Body of pancreas (tissue), 4 donors: ENCODE data around the gene RAPGEF4. TPM values are rescaled to one million over a fixed set of nuclear protein-coding genes. Genes with fewer than 3 reads are reported as not detected.

Experiments
- ATAC-seq: fragments of 150-250 bp; one replicate; pipeline ENCODE4 v1.9.1; 2016
- DNase-seq, 4 donors: peaks; one replicate each; pipeline ENCODE4 v3.0.0-alpha.2; 2019
- H3K27ac ChIP-seq, 4 donors: fragments of 200-600 bp; sonication (generic); 1 replicate in 3 of 4; 2 replicates in 1 of 4; pipeline versions ENCODE4 v1.5.1 to v1.6.1; 2016 to 2019; ENCODE audit warnings: mild to moderate bottlenecking in 1 of 4, mixed read lengths in 1 of 4, moderate library complexity in 1 of 4
- H3K27me3 ChIP-seq, 2 donors: fragments of 200-600 bp; sonication (generic); one replicate each; pipeline ENCODE4 v1.6.0; 2016; ENCODE audit warnings: mild to moderate bottlenecking in 1 of 2
- H3K36me3 ChIP-seq, 2 donors: fragments of 200-600 bp; sonication (generic); replicated peaks in 1 of 2; 2 replicates each; pipeline ENCODE4 v1.5.1; 2016; ENCODE audit warnings: low read depth in 2 of 2; ENCODE audit not compliant: insufficient read depth in 1 of 2
- H3K4me1 ChIP-seq: fragments of 200-600 bp; sonication (generic); one replicate; pipeline ENCODE4 v1.6.0; 2016
- H3K4me3 ChIP-seq, 2 donors: fragments of 200-600 bp; sonication (generic); 1 replicate in 1 of 2; 2 replicates in 1 of 2; pipeline ENCODE4 v1.5.1; 2016 to 2019
- H3K9me3 ChIP-seq, 3 donors: fragments of 200-600 bp; sonication (generic); 1 replicate in 2 of 3; 2 replicates in 1 of 3; pipeline ENCODE4 v1.5.1; 2016
- CTCF ChIP-seq, 7 experiments: fragments of 450-650 bp in 4 of 7; fragments of 200-600 bp in 3 of 7; sonication (generic) in 3 of 7; IDR thresholded peaks; one replicate each; pipeline ENCODE4 v1.5.1; 2016 to 2019; ENCODE audit warnings: antibody characterized with exemption in 7 of 7
- POLR2A ChIP-seq, 3 donors: fragments of 450-650 bp; IDR thresholded peaks; one replicate each; pipeline ENCODE4 v1.6.1; 2016; ENCODE audit warnings: antibody characterized with exemption in 3 of 3, mild to moderate bottlenecking in 2 of 3
- WGBS, 2 donors: methylation state at CpG; one replicate each; pipeline ENCODE4 v1.1.5; 2017; 5-methylcytosine and 5-hydroxymethylcytosine counted together
- intact Hi-C: fragments of 100-400 bp; cut with DNase I; formaldehyde crosslinking; loops from one replicate; pipeline ENCODE4 v1.15.1; 2023
- total RNA-seq, 2 donors: library from RNA; depleted of rRNA; stranded (reverse); fragments of >200 nt; gene quantifications; one replicate each; pipeline ENCODE4 v1.1.0, GENCODE V29; 2016

Gene RAPGEF4
- total RNA-seq, 2 donors from 2014 or later, result 4.7 to 22.4 TPM

DNA sequence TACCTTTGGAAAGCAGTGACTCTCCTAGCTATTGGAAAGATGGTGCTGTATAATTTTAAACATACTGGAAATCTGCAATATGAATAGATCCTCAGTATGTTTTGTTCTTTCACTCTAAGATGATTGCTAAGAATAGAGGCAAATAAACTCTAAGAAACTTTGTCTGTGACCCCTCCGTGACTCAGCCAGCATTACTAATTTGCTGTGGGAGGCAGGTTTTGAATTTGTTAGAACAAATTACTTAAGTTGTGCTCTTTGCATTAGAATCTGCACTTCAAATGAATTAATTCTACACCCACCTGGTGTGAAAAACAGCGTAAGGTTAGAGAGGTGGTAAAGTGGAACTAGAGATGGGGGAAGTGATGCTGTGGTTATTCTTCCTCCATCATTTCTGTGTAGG, 142.2 kb downstream of the RAPGEF4 start:
- Histone ChIP-seq H3K36me3 (no peaks in the 10 kb centered on the region), H3K27me3 (no peaks in the 10 kb centered on the region), H3K4me1 (no peaks in the 10 kb centered on the region), H3K27ac (no peak overlapping the region), H3K9me3 (no peaks in the 10 kb centered on the region), H3K4me3 (no peak overlapping the region)
- 78 to 92% methylated on average over 2 of the region's 2 CpGs for WGBS, 2 donors
- TF ChIP-seq POLR2A (IDR thresholded peaks at IDR 0.05) (no peak), CTCF (IDR thresholded peaks at IDR 0.05) (no peak)
- DNase-seq (no peak), ATAC-seq (no peak)
- intact Hi-C loops, result no loop called here

- intact Hi-C loops, result no loop called here
- DNase-seq (no peak), ATAC-seq (no peak)
- H3K27ac ChIP-seq, result no peak overlapping the region
- 45 to 68% methylated on average over 1 of the region's 1 CpG for WGBS, 2 donors
- TF ChIP-seq CTCF (IDR thresholded peaks at IDR 0.05), result no peak
- no peak for TF ChIP-seq POLR2A (IDR thresholded peaks at IDR 0.05)
- no peaks in the 10 kb centered on the region for H3K27me3 ChIP-seq
- H3K9me3 ChIP-seq, result no peaks in the 10 kb centered on the region
- no peaks in the 10 kb centered on the region for H3K36me3 ChIP-seq
- no peak overlapping the region for H3K4me3 ChIP-seq
- H3K4me1 ChIP-seq, result no peaks in the 10 kb centered on the region
Measured at GRCh38 chr2:172878260-172878659, 142.6 kb downstream of the RAPGEF4 start.

GRCh38 chr2:172884336-172884735, 148.7 kb downstream of the RAPGEF4 start:
- TF ChIP-seq CTCF (IDR thresholded peaks at IDR 0.05), result no peak
- TF ChIP-seq POLR2A (IDR thresholded peaks at IDR 0.05), result no peak
- intact Hi-C loops, result no loop called here
- Histone ChIP-seq H3K36me3 (no peaks in the 10 kb centered on the region), H3K4me1 (no peaks in the 10 kb centered on the region), H3K27me3 (no peaks in the 10 kb centered on the region), H3K4me3 (no peak overlapping the region), H3K27ac (no peak overlapping the region), H3K9me3 (no peaks in the 10 kb centered on the region)
- 73% methylated on average over 1 of the region's 1 CpG for WGBS, 2 donors
- DNase-seq, result no peak
- no peak for ATAC-seq

GRCh38 chr2:172885996-172886395, 150.4 kb downstream of the RAPGEF4 start:
- ATAC-seq (no peak), DNase-seq (no peak)
- no peaks in the 10 kb centered on the region for H3K9me3 ChIP-seq
- WGBS, 2 donors, result 66 to 80% methylated on average over 3 of the region's 3 CpGs
- H3K27ac ChIP-seq, result no peak overlapping the region
- intact Hi-C loops, result no loop called here
- no peaks in the 10 kb centered on the region for H3K27me3 ChIP-seq
- TF ChIP-seq CTCF (IDR thresholded peaks at IDR 0.05), result no peak
- TF ChIP-seq POLR2A (IDR thresholded peaks at IDR 0.05), result no peak
- no peak overlapping the region for H3K4me3 ChIP-seq
- H3K36me3 ChIP-seq, result no peaks in the 10 kb centered on the region
- no peaks in the 10 kb centered on the region for H3K4me1 ChIP-seq

GRCh38 chr2:172887280-172887679, 151.6 kb downstream of the RAPGEF4 start:
- Histone ChIP-seq H3K4me1 (no peaks in the 10 kb centered on the region), H3K27me3 (no peaks in the 10 kb centered on the region), H3K27ac (no peak overlapping the region), H3K9me3 (no peaks in the 10 kb centered on the region), H3K4me3 (no peak overlapping the region), H3K36me3 (no peaks in the 10 kb centered on the region)
- no peak for ATAC-seq
- intact Hi-C loops, result no loop called here
- TF ChIP-seq POLR2A (IDR thresholded peaks at IDR 0.05) (no peak), CTCF (IDR thresholded peaks at IDR 0.05) (no peak)
- 45 to 52% methylated on average over 2 of the region's 2 CpGs for WGBS, 2 donors
- no peak for DNase-seq
